Measurements from ENCODE around the gene LMAN1L. TPM values are rescaled to one million over a fixed set of nuclear protein-coding genes. Genes with fewer than 3 reads are reported as not detected.

The LMAN1L gene
- polyA plus RNA-seq, 3 donors = not detected

GRCh38 chr15:74792227-74793016 is 20.2 kb upstream of the LMAN1L start:
- no peak for DNase-seq (ENCODE audit: low read depth in 3 of 3, low spot score in 2 of 3)

GRCh38 chr15:74793135-74794028 is 19.3 kb upstream of the LMAN1L start:
- no peak for DNase-seq (ENCODE audit: low read depth in 3 of 3, low spot score in 2 of 3)

- no peak for DNase-seq (ENCODE audit: low read depth in 3 of 3, low spot score in 2 of 3)
These were observed 18.2 kb upstream of the LMAN1L start for GRCh38 chr15:74794248-74794969.

- no peak for DNase-seq (ENCODE audit: low read depth in 3 of 3, low spot score in 2 of 3)
These were observed 17.7 kb upstream of the LMAN1L start for GRCh38 chr15:74794970-74795349.

GRCh38 chr15:74795966-74796625 is 16.5 kb upstream of the LMAN1L start:
- DNase-seq (ENCODE audit: low read depth in 3 of 3, low spot score in 2 of 3) = no peak

- no peak for DNase-seq (ENCODE audit: low read depth in 3 of 3, low spot score in 2 of 3)
These were observed 14.0 kb upstream of the LMAN1L start for GRCh38 chr15:74798388-74799254.

- no peak for DNase-seq (ENCODE audit: low read depth in 3 of 3, low spot score in 2 of 3)
These were observed 13.3 kb upstream of the LMAN1L start for GRCh38 chr15:74799255-74799855.

- DNase-seq (ENCODE audit: low read depth in 3 of 3, low spot score in 2 of 3) = no peak
These were observed 12.6 kb upstream of the LMAN1L start for GRCh38 chr15:74799856-74800558.

- DNase-seq (ENCODE audit: low read depth in 3 of 3, low spot score in 2 of 3) = no peak
These were observed 12.0 kb upstream of the LMAN1L start for GRCh38 chr15:74800559-74801094.

- DNase-seq (ENCODE audit: low read depth in 3 of 3, low spot score in 2 of 3) = no peak
These were observed 11.2 kb upstream of the LMAN1L start for GRCh38 chr15:74801311-74801997.

GRCh38 chr15:74802290-74802689 is 10.3 kb upstream of the LMAN1L start:
- no peak for DNase-seq (ENCODE audit: low read depth in 3 of 3, low spot score in 2 of 3)

- no peak for DNase-seq (ENCODE audit: low read depth in 3 of 3, low spot score in 2 of 3)
These were observed 9.7 kb upstream of the LMAN1L start for GRCh38 chr15:74802862-74803447.

GRCh38 chr15:74804935-74805334 is 7.7 kb upstream of the LMAN1L start:
- DNase-seq (ENCODE audit: low read depth in 3 of 3, low spot score in 2 of 3) = no peak

- DNase-seq (ENCODE audit: low read depth in 3 of 3, low spot score in 2 of 3) = no peak
These were observed 5.4 kb upstream of the LMAN1L start for GRCh38 chr15:74807282-74807681.

GRCh38 chr15:74808078-74808839 is 4.4 kb upstream of the LMAN1L start:
- DNase-seq (ENCODE audit: low read depth in 3 of 3, low spot score in 2 of 3) = no peak

GRCh38 chr15:74808840-74809229 is 3.8 kb upstream of the LMAN1L start:
- DNase-seq (ENCODE audit: low read depth in 3 of 3, low spot score in 2 of 3) = no peak

GRCh38 chr15:74809242-74809641 is 3.4 kb upstream of the LMAN1L start:
- no peak for DNase-seq (ENCODE audit: low read depth in 3 of 3, low spot score in 2 of 3)

All from right renal cortex interstitium (tissue), 3 donors.